NCI-H2171 (cell line): ENCODE measurements around the gene LONP2.
"Not testable (repeated sequence)": the region's sequence is repeated elsewhere in the genome, so short reads cannot be mapped to it uniquely, and the experiment has no call there.

Experiments used
- DNase-seq: peaks from one replicate; lab custom pipeline; 2025; lab: John Stamatoyannopoulos, UW

Gene LONP2

GRCh38 chr16:48292452-48292851 lies 48.4 kb downstream of the LONP2 start:
- no peak for DNase-seq

- no peak for DNase-seq
These were observed 50.6 kb downstream of the LONP2 start for GRCh38 chr16:48294724-48295123.

GRCh38 chr16:48295488-48296281 lies 51.6 kb downstream of the LONP2 start:
- DNase-seq = no peak

- no peak for DNase-seq
These were observed 55.4 kb downstream of the LONP2 start for GRCh38 chr16:48299471-48299870.

- DNase-seq = no peak
These were observed 56.3 kb downstream of the LONP2 start for GRCh38 chr16:48300391-48300856.

DNA sequence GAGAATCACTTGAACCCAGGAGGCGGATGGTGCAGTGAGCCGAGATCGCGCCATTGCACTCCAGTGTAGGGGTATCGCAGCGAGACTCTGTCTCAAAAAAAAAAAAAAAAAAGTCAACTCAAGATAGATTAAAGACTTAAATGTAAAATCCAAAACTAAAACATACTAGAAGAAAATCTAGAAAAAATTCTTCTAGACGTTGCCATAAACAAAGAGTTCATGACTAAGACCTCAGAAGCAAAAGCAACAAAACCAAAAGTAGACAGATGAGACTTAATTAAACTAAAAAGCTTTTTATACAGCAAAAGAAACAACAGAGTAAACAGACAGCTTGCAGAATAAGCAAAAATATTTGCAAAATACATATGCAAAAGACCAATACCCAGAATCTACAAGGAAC lies 64.4 kb downstream of the LONP2 start:
- DNase-seq = no peak

DNA sequence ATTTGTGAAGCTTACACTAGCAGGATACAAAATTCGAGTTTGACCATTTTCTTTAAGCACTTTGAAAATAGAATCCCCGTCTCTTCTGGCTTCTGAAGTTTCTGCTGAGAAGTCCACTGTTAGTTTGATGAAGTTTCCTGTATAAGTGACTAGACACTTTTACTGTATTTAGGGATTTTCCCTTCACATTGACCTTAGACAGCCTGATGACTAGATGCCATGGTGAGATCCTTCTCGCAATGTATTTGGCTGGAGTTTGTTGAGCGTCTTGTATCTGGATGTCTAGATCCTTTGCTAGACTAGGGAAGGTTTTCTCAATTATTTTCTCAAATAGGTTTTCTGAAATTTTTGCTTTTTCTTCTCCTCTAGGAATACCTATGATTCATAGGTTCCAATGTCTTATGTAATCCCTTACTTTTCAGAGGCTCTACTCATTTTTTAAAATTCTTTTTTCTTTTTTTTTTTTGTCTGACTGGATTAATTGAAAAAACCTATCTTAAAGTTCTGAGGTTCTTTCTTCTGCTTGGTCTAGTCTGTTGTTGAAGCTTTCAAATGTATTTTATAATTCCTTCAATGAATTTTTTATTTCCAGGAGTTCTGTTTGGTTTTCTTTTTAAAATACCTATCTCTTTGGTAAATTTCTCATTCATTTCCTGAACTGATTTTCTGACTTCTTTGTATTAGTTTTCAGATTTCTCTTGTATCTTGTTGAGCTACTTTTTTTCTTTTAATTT lies 67.0 kb downstream of the LONP2 start:
- no peak for DNase-seq

DNA sequence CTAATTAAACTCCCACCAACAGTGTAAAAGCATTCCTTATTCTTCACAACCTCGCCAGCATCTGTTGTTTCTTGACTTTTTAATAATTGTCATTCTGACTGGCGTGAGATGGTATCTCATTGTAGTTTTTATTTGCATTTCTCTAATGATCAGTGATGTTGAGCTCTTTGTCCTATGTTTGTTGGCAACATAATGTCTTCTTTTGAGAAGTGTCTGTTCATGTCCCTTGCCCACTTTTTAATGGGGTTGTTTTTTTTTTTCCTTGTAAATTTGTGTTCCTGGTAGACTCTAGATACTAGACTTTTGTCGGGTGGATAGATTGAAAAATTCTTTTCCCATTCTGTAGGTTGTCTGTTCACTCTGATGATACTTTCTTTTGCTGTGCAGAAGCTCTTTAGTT lies 69.8 kb downstream of the LONP2 start:
- not testable (repeated sequence) for DNase-seq

DNA sequence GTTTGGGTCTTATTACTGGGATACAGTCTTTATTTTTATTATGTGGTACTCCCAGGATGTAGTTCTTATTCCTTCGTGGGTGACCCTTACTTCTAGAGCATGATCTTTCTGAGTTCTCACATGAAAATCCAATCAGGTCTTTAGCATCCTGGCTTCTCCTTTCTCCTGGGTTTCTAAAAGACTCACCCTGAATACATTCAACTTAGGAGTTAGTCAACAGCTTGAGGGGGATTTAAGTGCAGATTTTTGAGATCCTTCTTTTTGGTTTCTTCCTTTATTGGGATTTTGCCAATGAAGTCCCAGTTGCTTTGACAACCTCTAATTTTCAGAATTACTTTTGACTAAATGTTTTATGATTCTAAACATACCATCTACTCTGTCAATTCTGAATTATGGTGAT lies 72.9 kb downstream of the LONP2 start:
- DNase-seq = no peak

DNA sequence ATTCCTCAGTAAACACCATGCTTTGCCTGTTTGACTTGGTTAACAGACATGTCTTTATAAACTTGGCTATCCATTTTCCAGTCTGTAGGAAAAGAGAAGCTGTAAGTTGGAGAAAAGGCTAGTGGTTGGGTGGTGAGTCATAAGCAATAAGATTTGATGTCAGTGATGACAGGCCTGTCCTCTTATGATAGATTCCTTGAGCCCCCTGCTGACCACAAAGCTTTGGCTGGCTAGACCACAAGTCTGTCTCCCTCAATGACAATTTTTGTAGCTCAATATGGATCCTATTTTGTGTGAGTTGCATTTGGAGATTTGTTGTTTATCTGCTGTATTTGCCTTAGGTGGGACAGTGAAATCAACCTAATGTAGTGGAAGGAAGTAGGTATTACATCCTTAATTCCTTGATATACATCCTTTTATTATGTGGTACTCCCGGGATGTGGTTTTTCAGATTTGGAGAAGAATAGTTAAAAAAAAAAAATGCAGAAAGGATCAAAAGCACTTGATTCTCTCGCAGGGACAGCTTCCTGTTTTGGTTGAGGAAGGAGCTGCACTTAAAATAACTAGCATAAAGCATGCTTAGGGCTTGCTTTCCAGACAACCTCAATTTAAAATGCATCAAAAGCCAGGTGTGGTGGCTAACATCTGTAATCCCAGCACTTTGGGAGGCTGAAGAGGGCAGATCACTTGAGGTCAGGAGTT lies 73.7 kb downstream of the LONP2 start:
- DNase-seq = no peak

GRCh38 chr16:48318630-48319029 lies 74.5 kb downstream of the LONP2 start:
- no peak for DNase-seq

GRCh38 chr16:48321317-48322036 lies 77.4 kb downstream of the LONP2 start:
- DNase-seq = no peak

DNA sequence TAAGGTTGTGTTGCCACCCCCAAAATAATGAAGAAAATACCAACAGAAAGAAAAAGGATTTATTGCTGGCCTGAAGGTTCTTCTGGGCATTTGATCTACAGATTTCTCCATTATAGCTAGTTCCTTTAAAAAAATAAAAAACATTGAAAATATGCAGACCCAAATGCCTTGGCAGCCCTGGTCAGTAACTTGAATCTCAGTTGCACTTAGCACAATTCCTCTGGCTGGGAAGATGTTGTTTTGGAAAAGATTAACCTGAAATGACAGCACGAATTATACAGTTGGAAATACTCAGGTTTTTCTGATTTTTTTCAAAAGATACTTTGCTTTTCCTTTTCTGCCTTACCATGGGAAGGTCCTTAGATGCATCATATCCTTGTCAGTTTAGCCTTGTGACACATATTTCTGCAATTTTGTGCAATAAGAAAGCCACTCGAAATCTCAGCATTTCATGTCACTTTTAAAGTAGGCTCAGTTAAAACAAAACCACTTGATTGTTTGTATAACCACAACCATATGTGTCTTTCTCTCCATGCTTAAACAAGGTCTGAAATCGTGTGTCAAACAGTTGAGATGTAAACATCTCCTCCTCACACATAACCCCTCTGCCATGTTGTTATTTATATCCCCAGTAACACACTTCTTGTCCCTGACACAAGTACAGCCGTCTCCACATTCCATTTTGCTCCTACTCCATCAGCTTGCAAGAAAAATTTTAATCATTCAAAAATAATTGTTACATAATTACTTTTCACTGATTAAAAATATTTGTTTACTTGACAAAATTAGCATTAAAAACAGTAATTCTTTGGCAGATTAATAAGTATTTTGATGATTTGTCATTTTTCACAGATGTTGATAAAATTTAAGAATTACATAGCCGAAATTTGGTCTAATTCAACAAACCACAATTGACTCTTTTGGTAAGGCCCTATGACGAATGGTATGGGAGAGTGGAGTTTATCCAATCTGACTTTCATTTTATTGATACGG lies 80.0 kb downstream of the LONP2 start:
- DNase-seq = no peak

GRCh38 chr16:48326915-48327314 lies 82.8 kb downstream of the LONP2 start:
- DNase-seq = no peak

GRCh38 chr16:48329138-48329537 lies 85.0 kb downstream of the LONP2 start:
- DNase-seq = no peak

DNA sequence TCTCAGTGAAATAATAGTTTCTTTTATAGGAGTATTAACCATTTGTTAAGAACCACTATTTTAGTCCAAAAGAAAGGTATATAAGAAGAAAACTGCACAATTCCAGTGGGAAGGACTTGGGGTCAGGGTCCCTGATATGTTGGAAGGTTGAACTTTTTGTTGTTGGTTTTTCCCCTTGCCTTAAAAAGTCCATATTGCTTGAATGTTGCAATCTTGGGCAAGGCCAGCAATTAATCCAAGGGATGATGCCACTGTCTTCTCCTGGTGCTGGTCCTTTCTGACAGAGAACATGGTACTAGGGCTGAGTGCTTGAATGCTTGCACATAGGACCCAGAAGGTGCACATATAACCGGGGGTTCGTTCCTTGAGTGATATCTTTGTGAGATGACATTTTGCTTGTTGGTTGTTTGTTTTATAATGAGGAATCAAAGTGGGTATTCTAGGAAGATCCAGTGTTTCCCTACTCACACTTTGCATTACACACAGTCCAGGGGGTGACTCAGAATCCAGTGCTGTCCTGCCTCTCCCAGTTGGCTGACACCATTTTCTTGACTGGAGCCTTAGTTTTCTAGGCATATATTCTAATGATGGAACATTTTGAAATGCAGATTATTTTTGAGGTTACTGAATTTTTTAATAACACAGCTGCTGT lies 86.2 kb downstream of the LONP2 start:
- DNase-seq = no peak

DNA sequence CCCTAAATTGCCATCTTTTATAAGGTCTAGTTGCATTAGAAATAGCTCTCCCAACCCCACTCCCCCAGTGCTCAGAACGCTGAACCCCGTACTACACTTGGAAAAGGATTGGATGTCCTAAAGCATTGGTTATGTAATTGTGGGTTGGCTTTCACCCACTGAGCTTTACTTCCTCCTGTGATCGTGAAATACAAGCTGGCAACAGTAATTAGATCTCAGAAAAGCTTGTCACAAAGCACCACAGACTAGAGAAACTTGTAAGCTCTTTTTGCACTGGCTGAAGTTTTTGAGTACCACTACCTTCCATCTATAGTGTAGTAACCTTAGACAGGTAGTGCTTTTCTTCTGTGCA lies 86.7 kb downstream of the LONP2 start:
- no peak for DNase-seq

GRCh38 chr16:48332978-48333377 lies 88.9 kb downstream of the LONP2 start:
- DNase-seq = no peak

DNA sequence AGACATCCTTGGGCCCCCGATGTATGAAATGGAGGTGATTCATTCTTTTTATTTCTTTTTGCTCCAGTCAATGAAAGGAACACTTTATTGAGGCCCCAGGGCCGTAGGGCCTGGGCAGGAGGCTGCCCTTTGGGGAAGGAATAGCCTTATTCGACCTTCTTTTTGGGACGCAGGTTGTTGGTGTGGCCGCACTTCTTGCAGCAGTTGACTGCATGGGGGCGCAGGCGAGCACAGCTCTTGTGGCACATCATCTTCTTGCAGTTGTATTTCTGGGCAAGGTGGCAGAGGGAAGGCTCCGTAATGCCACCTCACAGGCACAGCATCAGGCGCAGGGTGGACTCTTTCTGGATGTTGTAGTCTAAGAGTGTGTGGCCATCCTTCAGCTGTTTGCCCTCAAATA lies 90.2 kb downstream of the LONP2 start:
- DNase-seq = no peak

DNA sequence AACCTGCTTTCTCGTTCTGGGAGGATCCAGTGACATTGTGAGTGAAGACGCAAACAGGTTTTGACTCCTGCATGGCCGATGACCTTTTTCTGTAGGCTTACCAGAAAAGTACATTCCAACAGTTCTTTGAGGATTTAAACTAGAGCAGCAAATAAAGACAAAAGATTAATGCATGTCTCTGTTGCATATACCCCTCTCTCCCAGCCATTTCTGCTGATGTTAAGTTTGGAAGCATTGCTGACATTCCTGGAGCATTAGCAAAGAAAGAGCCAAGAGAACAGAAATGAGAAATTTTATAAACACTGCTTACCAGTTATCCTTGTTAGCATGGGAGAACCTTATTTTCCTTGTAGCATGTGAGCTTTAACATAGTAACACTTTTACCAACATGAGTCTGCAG lies 91.9 kb downstream of the LONP2 start:
- no peak for DNase-seq

DNA sequence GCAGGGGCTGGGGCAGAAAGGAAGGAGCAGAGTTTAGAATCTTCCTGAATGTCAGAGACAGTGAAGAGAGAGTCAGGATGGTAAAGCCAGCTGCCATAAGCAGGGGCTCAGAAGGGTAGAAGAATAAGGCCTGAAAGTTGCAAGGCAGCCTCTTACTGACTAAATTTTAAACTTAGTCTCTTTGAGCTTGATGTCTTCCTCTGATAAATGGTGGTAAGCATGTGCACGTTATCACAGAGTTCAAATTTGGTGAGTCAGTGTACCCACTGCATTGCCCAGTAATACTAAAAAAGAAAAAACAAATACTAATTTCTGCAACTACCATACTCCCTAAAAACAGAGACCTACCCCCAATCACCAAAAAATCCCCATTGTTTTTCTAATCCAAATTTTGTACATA lies 96.0 kb downstream of the LONP2 start:
- no peak for DNase-seq
